ENCODE results near the gene PROSER2. TPM values are rescaled to one million over a fixed set of nuclear protein-coding genes. Genes with fewer than 3 reads are reported as not detected.

The PROSER2 gene
- total and polyA plus RNA-seq, 9 donors, result 1.3 to 13.4 (median 3.7) TPM

DNA sequence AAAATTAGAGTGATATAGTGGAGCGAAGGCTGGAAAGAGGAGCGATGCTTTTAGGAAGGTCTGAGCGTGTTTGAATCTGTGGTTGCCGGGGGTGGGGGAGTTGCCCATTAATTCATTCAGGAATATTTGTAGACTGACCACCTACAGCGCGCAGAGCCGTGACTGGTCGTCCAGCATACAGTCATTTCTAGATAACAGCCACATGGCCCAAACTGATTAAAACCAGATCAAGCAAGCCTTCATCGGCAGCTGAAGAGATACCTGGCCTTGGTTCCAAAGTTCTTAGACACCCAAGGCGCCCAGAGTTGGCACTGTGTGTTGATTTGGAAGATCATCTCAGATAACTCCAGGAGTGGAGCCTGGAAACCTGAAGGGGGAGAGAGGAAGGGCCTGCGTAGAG lies 1.7 kb downstream of the PROSER2 start:
- WGBS, 3 donors, result 49 to 62% (median 57%) methylated on average over 11 of the region's 11 CpGs
- Histone ChIP-seq H3K4me3 (no peak overlapping the region), H3K27me3 (no peaks in the 10 kb centered on the region), H3K9me3 (no peaks in the 10 kb centered on the region), H3K27ac (no peak overlapping the region), H3K4me1 (ENCODE audit: insufficient read depth) (no peaks in the 10 kb centered on the region), H3K36me3 (no peaks in the 10 kb centered on the region)
- intact Hi-C loops (cut with DNase I), result no loop called here
- no peak for DNase-seq
- TF ChIP-seq, protein P1, sequence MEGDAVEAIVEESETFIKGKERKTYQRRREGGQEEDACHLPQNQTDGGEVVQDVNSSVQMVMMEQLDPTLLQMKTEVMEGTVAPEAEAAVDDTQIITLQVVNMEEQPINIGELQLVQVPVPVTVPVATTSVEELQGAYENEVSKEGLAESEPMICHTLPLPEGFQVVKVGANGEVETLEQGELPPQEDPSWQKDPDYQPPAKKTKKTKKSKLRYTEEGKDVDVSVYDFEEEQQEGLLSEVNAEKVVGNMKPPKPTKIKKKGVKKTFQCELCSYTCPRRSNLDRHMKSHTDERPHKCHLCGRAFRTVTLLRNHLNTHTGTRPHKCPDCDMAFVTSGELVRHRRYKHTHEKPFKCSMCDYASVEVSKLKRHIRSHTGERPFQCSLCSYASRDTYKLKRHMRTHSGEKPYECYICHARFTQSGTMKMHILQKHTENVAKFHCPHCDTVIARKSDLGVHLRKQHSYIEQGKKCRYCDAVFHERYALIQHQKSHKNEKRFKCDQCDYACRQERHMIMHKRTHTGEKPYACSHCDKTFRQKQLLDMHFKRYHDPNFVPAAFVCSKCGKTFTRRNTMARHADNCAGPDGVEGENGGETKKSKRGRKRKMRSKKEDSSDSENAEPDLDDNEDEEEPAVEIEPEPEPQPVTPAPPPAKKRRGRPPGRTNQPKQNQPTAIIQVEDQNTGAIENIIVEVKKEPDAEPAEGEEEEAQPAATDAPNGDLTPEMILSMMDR (IDR thresholded peaks at IDR 0.05), result no peak
- TF ChIP-seq POLR2A (IDR thresholded peaks at IDR 0.05) (no peak), EP300 (IDR thresholded peaks at IDR 0.05) (no peak)

DNA sequence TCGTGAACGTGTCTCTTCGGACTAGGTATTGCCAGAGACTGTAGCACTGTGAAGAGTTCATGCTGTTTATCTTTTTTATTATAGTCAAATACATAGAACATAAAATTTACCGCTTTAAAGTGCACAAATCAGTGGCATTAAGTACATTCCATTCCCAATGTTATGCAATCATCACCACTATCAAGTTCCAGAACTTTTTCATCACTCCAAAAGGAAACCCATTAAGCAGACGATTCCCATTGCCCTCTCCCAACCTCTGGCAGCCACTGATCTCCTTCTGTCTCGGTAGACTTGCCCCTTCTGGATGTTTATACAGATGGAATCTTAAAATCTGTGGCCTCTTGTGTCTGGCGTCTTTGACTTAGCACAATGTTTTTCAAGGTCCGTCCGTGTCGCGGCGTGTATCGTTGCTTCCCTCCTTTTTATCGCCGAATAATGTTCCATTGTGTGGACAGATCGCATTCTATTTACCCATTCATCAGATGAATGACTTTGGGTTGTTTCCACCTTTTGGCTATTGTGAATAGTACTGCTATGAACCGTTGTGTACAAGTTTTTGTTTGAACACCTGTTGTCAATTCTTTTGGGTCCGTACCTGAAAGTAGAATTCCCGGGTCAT lies 2.7 kb downstream of the PROSER2 start:
- Histone ChIP-seq H3K36me3 (no peaks in the 10 kb centered on the region), H3K27me3 (no peaks in the 10 kb centered on the region), H3K27ac (no peak overlapping the region), H3K4me3 (no peak overlapping the region), H3K4me1 (ENCODE audit: insufficient read depth) (no peaks in the 10 kb centered on the region), H3K9me3 (no peaks in the 10 kb centered on the region)
- WGBS, 3 donors, result 81 to 87% (median 85%) methylated on average over 19 of the region's 19 CpGs
- TF ChIP-seq, protein P1 (IDR thresholded peaks at IDR 0.05), result no peak
- TF ChIP-seq POLR2A (IDR thresholded peaks at IDR 0.05), result no peak
- no peak for TF ChIP-seq EP300 (IDR thresholded peaks at IDR 0.05)
- intact Hi-C loops (cut with DNase I), result no loop called here
- DNase-seq, result no peak

DNA sequence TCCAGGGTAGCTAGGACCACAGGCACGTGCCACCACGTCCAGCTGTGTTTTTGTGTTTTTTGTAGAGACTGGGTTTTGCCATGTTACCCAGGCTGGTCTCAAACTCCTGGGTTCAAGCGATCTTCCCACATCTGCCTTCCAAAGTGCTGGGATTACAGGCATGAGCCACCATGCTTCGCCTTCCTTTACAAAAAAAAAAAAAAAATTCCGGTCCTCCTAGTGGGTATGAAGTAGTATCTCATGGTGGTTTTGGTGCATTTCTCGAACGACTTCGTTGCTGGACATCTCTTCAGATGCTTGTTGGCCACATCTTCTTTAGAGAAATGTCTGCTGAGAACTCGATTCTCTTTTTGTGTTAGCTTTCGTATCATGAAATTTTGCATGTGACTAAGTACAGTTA lies 3.9 kb downstream of the PROSER2 start:
- TF ChIP-seq EP300 (IDR thresholded peaks at IDR 0.05) (no peak), POLR2A (IDR thresholded peaks at IDR 0.05) (no peak)
- TF ChIP-seq, protein P1 (IDR thresholded peaks at IDR 0.05), result no peak
- no peak overlapping the region for H3K4me3 ChIP-seq
- H3K27me3 ChIP-seq, result no peaks in the 10 kb centered on the region
- no peak for DNase-seq
- no peaks in the 10 kb centered on the region for H3K36me3 ChIP-seq
- H3K4me1 ChIP-seq (ENCODE audit: insufficient read depth), result no peaks in the 10 kb centered on the region
- WGBS, 3 donors, result 91 to 93% (median 92%) methylated on average over 10 of the region's 10 CpGs
- H3K9me3 ChIP-seq, result no peaks in the 10 kb centered on the region
- intact Hi-C loops (cut with DNase I), result no loop called here
- no peak overlapping the region for H3K27ac ChIP-seq

DNA sequence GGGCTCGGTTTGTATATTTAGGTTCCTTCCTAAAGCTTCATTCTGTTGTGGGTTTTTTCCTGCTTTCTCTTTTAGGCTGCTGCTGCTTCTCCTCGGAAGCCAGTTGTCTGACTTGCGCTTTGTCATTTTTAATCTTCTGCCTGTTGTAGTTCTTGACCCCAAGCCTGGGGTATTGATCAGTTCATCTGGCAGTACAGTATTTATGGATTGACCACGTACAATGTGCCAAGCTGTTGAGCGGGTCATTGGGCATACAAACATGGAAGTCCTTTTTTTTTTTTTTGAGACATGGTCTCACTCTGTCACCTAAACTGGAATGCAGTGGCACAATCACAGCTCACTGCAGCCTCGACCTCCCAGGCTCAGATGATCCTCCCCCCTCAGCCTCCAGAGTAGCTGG lies 4.3 kb downstream of the PROSER2 start:
- TF ChIP-seq EP300 (IDR thresholded peaks at IDR 0.05) (no peak), POLR2A (IDR thresholded peaks at IDR 0.05) (no peak)
- TF ChIP-seq, protein P1 (IDR thresholded peaks at IDR 0.05), result no peak
- no peaks in the 10 kb centered on the region for H3K4me1 ChIP-seq (ENCODE audit: insufficient read depth)
- DNase-seq, result no peak
- H3K27ac ChIP-seq, result no peak overlapping the region
- H3K9me3 ChIP-seq, result no peaks in the 10 kb centered on the region
- 93 to 96% (median 93%) methylated on average over 6 of the region's 6 CpGs for WGBS, 3 donors
- intact Hi-C loops (cut with DNase I), result no loop called here
- no peaks in the 10 kb centered on the region for H3K27me3 ChIP-seq
- H3K36me3 ChIP-seq, result no peaks in the 10 kb centered on the region
- no peak overlapping the region for H3K4me3 ChIP-seq

Data from ovary (tissue), 9 donors.